Fibroblast of lung (primary cell): ENCODE measurements around the gene KLK8. TPM values are rescaled to one million over a fixed set of nuclear protein-coding genes. Genes with fewer than 3 reads are reported as not detected.

Experiments used
- DNase-seq, 2 donors: peaks; one replicate each; pipeline versions ENCODE4 v3.0.0 to v3.0.0-alpha.2; 2010; ENCODE audit warnings: low read depth in 2 of 2
- H2AFZ ChIP-seq: 2 replicates; pipeline ENCODE4 v1.5.1; 2012; ENCODE audit warnings: low read length, control low read depth, inconsistent platforms
- H3K27ac ChIP-seq: 2 replicates; pipeline ENCODE4 v1.5.1; 2011; ENCODE audit warnings: low read length, control low read depth; ENCODE audit not compliant: insufficient read depth
- H3K27me3 ChIP-seq: 2 replicates; pipeline ENCODE4 v1.5.1; 2011; ENCODE audit warnings: mild to moderate bottlenecking, low read length; ENCODE audit not compliant: control insufficient read depth, insufficient read depth
- H3K36me3 ChIP-seq: 2 replicates; pipeline ENCODE4 v1.5.1; 2011; ENCODE audit warnings: low read length; ENCODE audit not compliant: control insufficient read depth, insufficient read depth
- H3K4me1 ChIP-seq: 2 replicates; pipeline ENCODE4 v1.5.1; 2011; ENCODE audit warnings: low read length; ENCODE audit not compliant: control insufficient read depth, insufficient read depth; ENCODE audit errors: extremely low read depth
- H3K4me2 ChIP-seq: 2 replicates; pipeline ENCODE4 v1.5.1; 2011; ENCODE audit warnings: low read length, control low read depth; ENCODE audit not compliant: insufficient read depth; ENCODE audit errors: extremely low read depth
- H3K4me3 ChIP-seq, 4 experiments: fragments of 200-600 bp in 1 of 4; sonication (generic) in 1 of 4; replicated peaks in 1 of 4; 2 replicates each; pipeline ENCODE4 v1.5.1; 2011 to 2016; ENCODE audit warnings: low read length in 4 of 4, low read depth in 3 of 4, mild to moderate bottlenecking in 3 of 4, control low read depth in 2 of 4, inconsistent platforms in 1 of 4, mixed read lengths in 1 of 4; ENCODE audit not compliant: insufficient read depth in 1 of 4; ENCODE audit errors: control extremely low read depth in 1 of 4
- H3K79me2 ChIP-seq: 2 replicates; pipeline ENCODE4 v1.5.1; 2012; ENCODE audit warnings: mild to moderate bottlenecking, low read length, inconsistent platforms; ENCODE audit not compliant: control insufficient read depth, insufficient read depth
- H3K9ac ChIP-seq: 2 replicates; pipeline ENCODE4 v1.5.1; 2011; ENCODE audit warnings: mild to moderate bottlenecking, low read length, control low read depth; ENCODE audit not compliant: insufficient read depth
- H3K9me3 ChIP-seq: 2 replicates; pipeline ENCODE4 v1.5.1; 2012; ENCODE audit warnings: low read depth, low read length; ENCODE audit not compliant: control insufficient read depth, insufficient read depth
- H4K20me1 ChIP-seq: 2 replicates; pipeline ENCODE4 v1.5.1; 2011; ENCODE audit warnings: low read length; ENCODE audit not compliant: control insufficient read depth, insufficient read depth; ENCODE audit errors: extremely low read depth
- EZH2 ChIP-seq: IDR thresholded peaks from 2 replicates; pipeline ENCODE4 v1.5.1; 2012; ENCODE audit warnings: low read length, control low read depth, mild to moderate bottlenecking; ENCODE audit errors: missing control alignments
- polyA plus RNA-seq, 2 donors: library from polyadenylated mRNA; depleted of rRNA in 1 of 2; stranded (reverse) in 1 of 2; unstranded in 1 of 2; fragments of >200 nt; gene quantifications; 2 replicates each; pipeline ENCODE4 v1.2.1, GENCODE V29; 2011 to 2012; ENCODE audit warnings: missing spikeins in 1 of 2
- total RNA-seq: library from RNA; depleted of rRNA; stranded (reverse); fragments of >200 nt; gene quantifications from 2 replicates; pipeline ENCODE4 v1.2.1, GENCODE V29; 2014
- TF ChIP-seq, protein P1 (sequence below), 2 donors: IDR thresholded peaks in 1 of 2; conservative IDR thresholded peaks in 1 of 2; 1 replicate in 1 of 2; 2 replicates in 1 of 2; pipeline ENCODE4 v1.5.1; 2011 to 2012; ENCODE audit warnings: low read length in 2 of 2, control low read depth in 1 of 2, inconsistent platforms in 1 of 2, low read depth in 1 of 2, mild to moderate bottlenecking in 1 of 2

Gene KLK8
- total and polyA plus RNA-seq, 2 donors (not counting 1 experiment from before 2014, with no cell fraction given) = not detected

DNA sequence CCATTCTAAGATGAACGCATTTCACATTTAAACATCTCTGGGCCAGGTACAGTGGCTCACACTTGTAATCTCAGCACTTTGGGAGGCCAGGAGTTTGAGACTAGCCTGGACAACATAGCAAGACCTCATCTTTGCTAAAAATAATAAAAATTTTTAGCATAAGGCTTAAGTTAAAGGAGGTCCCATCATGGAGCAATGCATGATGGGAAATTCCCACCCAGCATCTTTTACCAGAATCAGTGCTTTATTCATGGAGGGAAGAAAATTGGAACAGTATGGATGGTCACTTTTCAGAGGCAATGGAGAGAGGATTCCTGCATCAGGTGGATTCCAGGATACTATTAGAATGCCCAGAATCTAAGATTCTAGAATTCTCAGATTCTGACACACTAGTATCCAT is 3.8 kb upstream of the KLK8 start:
- no peak for DNase-seq
- H2AFZ ChIP-seq = no peak overlapping the region
- H4K20me1 ChIP-seq = no peaks in the 10 kb centered on the region
- no peak overlapping the region for H3K27ac ChIP-seq
- no peaks in the 10 kb centered on the region for H3K36me3 ChIP-seq
- H3K79me2 ChIP-seq = no peaks in the 10 kb centered on the region
- no peak overlapping the region for H3K4me3 ChIP-seq
- H3K9ac ChIP-seq = no peak overlapping the region
- H3K9me3 ChIP-seq = no peaks in the 10 kb centered on the region
- TF ChIP-seq, protein P1, sequence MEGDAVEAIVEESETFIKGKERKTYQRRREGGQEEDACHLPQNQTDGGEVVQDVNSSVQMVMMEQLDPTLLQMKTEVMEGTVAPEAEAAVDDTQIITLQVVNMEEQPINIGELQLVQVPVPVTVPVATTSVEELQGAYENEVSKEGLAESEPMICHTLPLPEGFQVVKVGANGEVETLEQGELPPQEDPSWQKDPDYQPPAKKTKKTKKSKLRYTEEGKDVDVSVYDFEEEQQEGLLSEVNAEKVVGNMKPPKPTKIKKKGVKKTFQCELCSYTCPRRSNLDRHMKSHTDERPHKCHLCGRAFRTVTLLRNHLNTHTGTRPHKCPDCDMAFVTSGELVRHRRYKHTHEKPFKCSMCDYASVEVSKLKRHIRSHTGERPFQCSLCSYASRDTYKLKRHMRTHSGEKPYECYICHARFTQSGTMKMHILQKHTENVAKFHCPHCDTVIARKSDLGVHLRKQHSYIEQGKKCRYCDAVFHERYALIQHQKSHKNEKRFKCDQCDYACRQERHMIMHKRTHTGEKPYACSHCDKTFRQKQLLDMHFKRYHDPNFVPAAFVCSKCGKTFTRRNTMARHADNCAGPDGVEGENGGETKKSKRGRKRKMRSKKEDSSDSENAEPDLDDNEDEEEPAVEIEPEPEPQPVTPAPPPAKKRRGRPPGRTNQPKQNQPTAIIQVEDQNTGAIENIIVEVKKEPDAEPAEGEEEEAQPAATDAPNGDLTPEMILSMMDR (conservative IDR thresholded peaks at IDR 0.05 in 1 of 2, IDR thresholded peaks at IDR 0.05 in 1 of 2; ENCODE audit: low read depth in 1 of 2, low read length in 2 of 2) = no peak
- TF ChIP-seq EZH2 = no peak
- H3K4me2 ChIP-seq = no peak overlapping the region
- no peaks in the 10 kb centered on the region for H3K27me3 ChIP-seq
- no peaks in the 10 kb centered on the region for H3K4me1 ChIP-seq

DNA sequence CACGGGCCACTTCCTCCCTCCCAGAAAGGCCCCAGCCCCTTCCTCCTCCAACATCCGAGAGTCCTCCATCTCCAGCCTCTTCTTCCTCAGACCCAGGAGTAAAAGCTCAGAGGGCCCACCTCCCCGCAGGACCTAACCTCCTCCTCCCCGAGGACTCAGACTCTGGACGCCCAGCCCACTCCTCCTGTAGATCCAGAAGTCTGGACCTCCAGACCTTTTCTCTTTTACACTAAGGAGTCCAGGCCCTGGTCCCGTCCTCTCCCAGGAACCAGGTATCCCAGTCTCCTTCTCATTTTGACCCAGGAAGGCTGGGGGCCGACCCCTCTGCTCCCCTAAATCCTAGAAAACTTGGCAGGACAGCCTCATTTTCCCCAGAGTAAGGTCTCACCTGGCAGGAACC is 1.9 kb upstream of the KLK8 start:
- DNase-seq = no peak

DNA sequence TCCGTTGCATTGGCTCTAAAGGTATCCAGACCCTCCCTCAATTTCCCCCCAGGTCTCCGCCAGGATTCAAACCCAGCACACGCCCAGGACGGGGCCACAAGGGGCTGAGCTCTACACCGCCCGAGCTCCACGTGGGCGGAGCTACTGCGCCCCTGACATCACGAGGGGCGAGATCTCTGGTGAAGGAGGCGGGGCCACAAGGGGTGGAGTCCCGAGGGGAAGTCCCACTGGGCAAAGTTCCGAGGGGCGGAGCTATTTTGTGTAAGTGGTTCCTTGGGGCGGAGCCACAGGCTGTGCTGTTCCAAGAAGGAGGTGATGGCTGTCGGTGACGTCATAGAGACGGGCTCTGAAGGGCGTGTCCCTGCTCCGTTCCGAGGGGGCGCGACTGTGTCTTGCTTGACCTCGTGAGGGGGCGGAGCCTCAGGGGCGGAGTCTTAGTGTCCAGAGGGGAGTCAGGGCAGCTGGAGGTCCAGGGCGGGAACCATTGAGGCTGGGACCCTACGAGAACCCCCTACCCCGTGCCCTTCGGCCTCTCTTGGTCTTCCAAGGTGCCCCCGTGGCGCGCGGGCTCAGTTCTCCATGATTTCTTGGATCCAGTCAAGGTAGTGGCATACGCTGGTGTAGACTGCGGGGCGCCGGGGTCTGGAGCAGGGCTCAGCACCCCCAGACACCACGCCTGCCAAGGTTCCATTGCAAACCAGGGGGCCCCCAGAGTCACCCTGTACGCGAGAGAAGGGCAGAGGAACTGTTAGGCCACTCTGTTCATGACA is 1.3 kb upstream of the KLK8 start:
- Histone ChIP-seq H3K79me2 (no peaks in the 10 kb centered on the region), H3K9me3 (no peaks in the 10 kb centered on the region), H3K27ac (no peak overlapping the region), H3K36me3 (no peaks in the 10 kb centered on the region), H3K4me2 (no peak overlapping the region), H3K27me3 (no peaks in the 10 kb centered on the region), H2AFZ (no peak overlapping the region), H3K9ac (no peak overlapping the region), H3K4me3 (no peak overlapping the region), H3K4me1 (no peaks in the 10 kb centered on the region), H4K20me1 (no peaks in the 10 kb centered on the region)
- DNase-seq = no peak
- no peak for TF ChIP-seq EZH2

More for the DNA sequence above, 1.9 kb upstream of the KLK8 start:
- no peak overlapping the region for H3K4me2 ChIP-seq
- no peaks in the 10 kb centered on the region for H3K27me3 ChIP-seq
- no peak overlapping the region for H2AFZ ChIP-seq
- no peaks in the 10 kb centered on the region for H4K20me1 ChIP-seq
- H3K4me3 ChIP-seq = no peak overlapping the region
- no peaks in the 10 kb centered on the region for H3K79me2 ChIP-seq
- no peaks in the 10 kb centered on the region for H3K4me1 ChIP-seq
- H3K9ac ChIP-seq = no peak overlapping the region
- H3K9me3 ChIP-seq = no peaks in the 10 kb centered on the region
- H3K27ac ChIP-seq = no peak overlapping the region
- H3K36me3 ChIP-seq = no peaks in the 10 kb centered on the region
- no peak for TF ChIP-seq EZH2
- TF ChIP-seq, protein P1 (conservative IDR thresholded peaks at IDR 0.05 in 1 of 2, IDR thresholded peaks at IDR 0.05 in 1 of 2; ENCODE audit: low read depth in 1 of 2, low read length in 2 of 2) = no peak
